G401 (cell line): ENCODE data around the gene NCMAP. TPM values are rescaled to one million over a fixed set of nuclear protein-coding genes. Genes with fewer than 3 reads are reported as not detected.

Experiments used
- DNase-seq: peaks from one replicate; pipeline ENCODE4 v3.0.0-alpha.2; 2015; ENCODE audit warnings: low spot score
- in situ Hi-C: cut with HindIII; loops from 2 replicates; pipeline ENCODE4 v1.10.0; 2016; ENCODE audit warnings: low sequenced_read_pairs, mixed read lengths
- total RNA-seq: library from RNA; depleted of rRNA; stranded (reverse); fragments of >200 nt; shearing (Covaris generic); gene quantifications from 2 replicates; pipeline ENCODE4 v1.2.3, GENCODE V29; 2014

NCMAP gene
- total RNA-seq, 1 experiment from 2014 or later: not detected

DNA sequence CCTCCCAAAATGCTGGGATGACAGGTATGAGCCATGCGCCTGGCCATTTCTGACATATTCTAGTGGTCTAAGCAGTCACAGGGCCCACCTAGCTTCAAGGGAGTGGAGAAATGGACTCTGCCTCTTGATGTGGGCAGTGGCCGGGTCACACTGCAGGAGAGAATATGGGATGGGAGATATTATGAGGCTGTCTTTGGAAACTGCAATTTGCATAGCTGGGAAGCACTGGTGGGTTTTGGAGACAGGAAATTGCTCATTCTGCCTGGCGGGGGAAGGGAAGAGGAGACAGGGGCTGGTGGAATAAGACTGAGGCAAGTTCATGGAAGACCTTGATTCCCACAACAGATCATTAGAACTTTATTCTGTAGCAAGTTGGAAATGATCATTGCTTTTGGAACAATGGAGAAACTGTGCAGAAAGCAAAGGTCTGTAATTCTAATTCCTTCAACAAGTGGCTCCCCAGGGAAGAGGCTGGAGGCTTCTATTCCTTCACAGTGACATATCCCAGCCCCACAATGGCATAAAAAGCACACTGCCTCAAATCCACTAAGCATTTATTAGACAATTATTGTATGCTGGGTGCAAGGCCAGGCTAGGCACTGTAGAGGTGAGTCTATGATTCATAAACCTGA, 10.5 kb downstream of the NCMAP start:
- no peak for DNase-seq
- in situ Hi-C loops: no loop called here

DNA sequence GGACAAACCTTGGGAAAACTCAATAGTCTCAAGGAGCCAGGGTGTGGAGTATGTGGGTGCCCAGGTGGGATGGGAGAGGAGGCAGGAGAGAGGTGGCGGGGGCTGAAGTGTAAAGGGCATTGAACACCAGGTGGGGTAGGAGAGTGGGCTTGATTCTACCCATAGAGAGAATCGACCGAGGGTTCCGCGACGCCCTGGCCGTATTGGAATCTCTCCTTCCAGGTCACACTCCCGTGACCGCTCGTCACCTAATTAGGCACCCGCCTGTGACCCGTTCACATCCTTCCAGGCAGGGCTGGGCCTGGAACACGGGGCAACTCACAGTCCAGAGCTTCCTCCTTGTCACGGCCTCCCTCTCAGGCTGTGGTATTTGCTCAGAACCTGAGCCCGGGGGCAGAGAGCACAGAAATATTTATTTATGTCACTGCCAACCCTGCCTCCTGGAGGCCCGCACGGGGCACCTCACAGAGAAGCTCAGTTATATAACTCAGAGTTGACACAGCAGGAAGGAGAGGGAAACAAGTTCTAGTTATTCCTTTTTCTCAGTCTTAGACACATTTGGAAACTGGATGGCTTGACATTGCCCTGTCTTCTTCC, 12.0 kb downstream of the NCMAP start:
- in situ Hi-C loops: no loop called here
- no peak for DNase-seq

DNA sequence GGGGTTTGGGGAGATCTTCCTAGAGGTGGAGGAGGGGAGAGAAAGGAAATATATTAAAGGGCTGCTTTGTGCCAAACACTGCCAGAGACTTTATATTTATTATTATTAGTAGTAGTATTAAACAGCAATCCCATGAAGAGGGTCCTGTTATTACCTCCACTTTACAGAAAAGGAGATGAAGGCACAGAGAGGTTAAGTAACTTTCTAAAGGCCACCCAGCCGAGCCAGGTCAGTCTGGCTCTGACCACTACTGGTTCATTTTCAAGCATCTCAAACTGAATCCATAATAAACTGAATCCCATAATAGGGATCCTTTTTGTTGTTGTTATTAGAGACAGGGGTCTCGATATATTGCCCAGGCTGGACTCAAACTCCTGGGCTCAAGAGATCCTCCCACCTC, 12.6 kb downstream of the NCMAP start:
- no peak for DNase-seq
- in situ Hi-C loops: no loop called here

DNA sequence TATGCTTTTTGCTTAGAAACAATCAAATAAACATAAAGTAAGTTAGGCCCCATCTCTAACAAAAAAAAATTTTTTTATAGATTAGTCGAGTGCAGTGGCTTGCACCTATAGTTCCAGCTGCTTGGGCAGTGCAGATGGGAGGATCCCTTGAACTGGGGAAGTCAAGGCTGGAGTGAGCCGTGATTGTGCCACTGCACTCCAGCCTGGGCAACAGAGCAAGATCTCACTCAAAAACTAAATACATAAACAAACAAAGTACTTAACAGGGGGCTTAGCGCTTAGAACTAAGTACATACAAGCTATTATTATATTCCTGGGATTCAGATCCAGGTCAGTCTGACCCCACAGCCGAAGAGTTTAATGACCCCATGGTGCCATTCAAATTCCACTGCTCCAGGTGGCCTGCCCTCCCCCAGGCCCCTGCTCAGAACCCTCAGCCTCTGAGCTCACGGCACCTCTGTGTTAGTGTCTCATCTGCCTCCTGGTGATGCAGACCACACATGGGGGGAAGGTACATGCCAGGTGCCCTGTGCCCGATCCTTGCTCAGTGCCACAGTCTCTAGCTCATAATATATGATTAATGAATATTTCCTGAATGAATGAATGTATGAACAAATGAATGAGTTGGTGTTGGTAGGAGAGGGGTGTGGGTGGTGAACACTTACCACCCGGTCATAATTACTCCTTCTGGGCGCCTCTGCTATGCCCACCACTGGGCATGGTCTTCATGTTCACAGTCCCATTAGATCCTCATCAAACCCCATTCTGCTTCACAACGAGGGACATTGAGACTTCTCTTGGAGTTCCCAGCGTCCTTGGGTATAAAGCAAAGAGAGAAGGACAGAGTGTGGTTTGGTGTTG, 14.6 kb downstream of the NCMAP start:
- DNase-seq: no peak
- in situ Hi-C loops: no loop called here

DNA sequence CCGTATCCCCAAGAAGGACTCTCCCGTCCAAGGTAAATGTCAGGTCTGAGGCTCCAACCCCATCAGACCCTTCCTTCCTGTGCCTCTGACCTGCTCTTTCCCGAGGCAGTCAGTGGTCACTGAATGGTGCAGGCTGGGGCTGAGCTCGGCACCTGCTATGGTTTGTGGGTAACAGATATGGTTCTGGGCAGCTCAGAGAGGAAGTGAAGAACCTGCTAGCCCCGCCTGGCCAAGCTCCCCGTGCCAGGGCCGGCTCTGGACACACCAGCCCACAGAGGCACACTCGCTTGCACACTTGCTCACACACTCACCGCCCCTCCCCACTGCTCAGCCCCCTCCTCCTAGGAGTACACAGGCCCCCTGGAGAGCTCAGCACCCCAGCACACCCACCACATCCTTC, 16.4 kb downstream of the NCMAP start:
- DNase-seq: no peak
- in situ Hi-C loops: no loop called here

DNA sequence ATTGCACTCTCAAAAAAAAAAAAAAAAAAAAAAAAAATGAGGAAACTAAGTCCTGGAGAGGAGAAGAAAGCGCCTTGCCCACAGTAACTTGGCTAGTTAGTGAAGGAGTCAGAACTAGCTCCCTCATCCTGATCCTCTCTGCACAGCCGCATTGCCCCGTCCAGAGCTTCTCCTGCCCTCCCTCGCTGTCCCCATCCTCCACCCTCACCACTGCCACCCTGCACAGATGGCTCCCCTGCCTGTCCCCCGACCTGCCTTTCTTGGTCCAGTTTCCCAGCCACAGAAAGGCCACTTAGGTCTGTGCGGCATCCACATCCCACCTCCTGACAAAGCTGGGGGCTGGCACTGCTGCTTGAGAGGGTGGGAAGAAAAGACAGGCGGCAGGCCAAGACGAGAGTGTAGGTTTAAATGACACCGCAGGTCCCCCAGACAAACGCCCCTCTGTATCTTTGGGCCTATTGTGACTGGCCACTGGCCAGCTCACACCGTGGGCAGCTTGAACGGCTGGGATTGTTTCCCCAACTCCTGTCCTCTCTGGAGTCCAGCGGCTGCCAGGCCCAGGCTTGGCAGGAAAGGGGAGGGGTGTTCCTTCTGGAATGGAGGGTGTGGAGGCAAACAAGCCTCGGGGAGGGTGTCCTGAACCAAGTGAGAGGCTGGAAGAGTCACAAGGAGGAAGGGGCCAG, 20.2 kb downstream of the NCMAP start:
- in situ Hi-C loops: no loop called here
- no peak for DNase-seq

DNA sequence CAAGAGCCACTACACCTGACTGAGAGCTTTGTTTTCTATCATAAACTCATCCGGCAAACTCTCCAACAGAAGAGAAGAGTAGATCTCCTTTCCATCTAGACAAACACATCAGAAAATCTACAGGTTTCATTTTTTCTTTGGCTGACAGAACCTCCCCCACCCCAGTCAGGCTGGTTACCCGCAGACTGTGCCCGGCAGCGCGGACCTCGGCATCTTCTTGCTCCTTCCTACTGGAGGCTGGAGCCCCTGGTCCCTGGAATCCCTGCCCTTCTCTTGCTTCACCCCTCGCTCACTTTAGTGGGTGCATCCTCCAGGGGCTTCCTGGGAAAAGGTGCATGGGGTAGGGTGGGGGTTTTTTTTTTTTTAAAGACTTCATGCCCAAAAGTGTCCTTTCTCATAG, 23.0 kb downstream of the NCMAP start:
- in situ Hi-C loops: no loop called here
- DNase-seq: no peak

DNA sequence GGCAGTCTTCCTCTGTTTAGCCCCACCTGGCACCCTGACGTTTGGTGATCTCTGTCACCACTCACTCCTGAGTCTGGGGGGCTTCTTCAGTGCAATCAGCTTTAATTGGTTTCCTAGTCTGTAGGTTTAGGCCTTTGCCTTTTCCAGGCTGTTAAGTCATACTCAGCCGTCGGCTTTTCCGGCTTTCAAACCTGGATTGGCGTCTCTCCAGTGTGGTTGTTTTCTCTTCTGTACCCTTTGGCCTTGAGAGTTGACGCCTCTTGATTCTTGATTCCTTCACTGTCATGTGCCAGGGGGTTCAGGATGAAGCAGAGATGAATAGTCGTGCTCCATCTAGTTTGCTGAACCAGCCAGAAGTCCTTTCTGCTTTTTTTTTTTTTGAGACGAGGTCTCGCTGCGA, 24.9 kb downstream of the NCMAP start:
- no peak for DNase-seq
- in situ Hi-C loops: no loop called here

DNA sequence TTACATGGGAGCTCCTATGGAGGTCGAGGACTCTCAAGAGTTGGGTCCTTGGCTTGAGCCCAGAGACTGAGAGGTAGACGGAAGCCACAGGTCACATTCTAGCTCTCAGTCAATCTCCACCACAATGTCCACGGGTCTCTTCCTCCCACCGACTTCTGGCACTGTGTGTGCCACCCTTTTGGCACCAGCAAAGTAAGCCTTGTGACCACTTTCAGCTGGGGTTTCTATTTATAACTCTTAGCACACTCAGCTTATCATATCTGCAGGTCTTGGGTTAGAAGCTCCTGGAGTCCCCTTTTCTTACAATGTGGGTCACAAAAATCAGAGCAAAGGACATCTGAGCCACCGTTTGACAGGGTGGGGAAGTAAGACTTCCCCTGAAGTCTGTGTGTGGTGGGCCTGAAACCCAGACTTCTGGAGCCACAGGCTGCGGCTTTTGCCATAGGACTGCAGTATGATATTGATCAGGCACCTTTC, 28.3 kb downstream of the NCMAP start:
- DNase-seq: no peak
- in situ Hi-C loops: no loop called here

DNA sequence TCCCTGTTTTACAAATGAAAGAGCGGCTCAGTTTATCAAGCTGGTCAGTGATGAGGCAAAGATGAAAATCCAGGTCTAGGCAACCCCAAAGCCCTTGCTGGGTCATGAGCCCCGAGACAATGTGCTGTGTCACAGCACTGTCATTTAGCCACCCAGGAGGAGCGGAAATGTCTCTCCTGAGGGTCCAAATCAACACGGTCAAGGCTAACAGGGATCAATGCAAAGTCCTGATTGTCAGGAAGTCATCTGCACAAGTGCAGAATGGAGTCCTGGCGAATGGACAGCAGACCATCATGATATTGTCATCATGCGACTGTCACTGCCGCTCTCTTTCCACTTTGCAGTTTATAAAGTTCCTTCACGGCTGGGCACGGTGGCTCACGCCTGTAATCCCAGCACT, 30.2 kb downstream of the NCMAP start:
- no peak for DNase-seq
- in situ Hi-C loops: no loop called here

DNA sequence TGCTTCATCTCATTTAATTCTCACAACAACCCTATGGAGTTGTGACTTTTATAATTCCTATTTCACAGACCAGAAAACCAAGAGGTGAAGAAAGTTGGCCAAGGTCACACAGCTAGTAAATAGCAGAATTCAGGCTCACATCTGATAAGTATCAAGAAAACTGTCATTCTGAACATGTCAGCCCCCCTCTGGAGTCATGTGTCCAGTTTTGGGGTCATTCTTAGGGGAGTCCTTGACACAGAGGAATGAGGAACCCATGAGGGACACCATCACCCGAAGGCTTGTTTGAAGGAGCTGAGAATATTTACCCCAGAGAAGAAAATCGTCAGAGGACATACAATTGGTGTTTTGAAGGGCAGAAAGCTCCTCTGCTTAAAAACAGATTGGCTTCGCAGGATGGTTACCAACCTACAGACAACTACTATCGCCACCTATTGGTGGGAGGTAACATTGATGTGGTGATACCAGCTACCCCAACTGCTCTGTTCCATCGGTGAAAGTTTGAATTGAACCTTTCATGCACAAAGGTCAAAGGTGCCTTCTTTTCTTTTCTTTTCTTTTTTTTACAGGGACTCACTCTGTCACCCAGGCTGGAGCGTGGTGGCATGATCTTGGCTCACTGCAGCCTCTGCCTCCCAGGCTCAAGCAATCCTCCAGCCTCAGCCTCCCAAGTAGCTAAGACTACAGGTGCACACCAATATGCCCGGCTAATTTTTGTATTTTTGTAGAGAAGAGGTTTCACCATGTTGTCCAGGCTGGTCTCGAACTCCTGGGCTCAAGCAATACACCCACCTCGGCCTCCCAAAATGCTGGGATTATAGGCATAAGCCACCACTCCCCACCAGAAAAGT, 31.3 kb downstream of the NCMAP start:
- in situ Hi-C loops: no loop called here
- peak; percentile 69 for DNase-seq

DNA sequence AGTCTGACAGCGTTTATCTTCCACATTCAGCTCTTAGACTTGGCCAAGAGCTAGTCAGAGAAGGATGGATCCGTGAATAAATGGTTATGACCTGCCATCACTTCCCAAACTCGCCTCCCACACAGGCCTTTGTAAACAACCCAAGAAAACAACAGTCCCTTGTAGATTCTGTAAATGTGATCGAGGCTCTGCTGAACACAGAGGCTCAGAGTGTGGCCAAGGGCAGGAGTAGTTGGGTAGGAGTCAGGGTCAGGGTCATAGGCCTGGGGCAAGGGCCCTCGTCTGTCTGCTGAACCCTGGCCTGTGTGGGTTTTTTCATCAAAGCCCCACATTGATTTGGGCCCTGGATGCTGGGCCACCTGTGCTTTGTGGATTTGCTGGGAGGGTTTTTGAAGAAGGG, 32.7 kb downstream of the NCMAP start:
- no peak for DNase-seq
- in situ Hi-C loops: no loop called here

DNA sequence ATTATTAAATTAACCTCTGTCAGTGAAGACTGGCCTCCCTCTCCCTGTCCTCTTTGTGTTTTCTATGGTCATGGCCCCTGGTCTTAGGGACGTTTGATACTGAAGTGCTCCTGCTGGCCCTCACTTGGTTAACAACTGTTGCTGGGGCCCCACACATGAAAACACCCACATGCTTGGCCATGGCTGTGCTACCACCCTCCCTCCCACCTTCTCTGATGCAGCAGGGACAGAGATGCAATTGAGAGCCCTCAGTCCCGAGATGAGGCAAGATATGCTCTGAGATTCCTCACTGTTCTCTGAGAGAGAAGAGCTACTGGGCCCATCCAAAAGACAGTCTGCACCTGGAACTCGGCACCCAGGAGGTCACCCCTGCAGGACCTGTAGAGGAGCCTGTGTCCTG, 33.3 kb downstream of the NCMAP start:
- in situ Hi-C loops: no loop called here
- DNase-seq: no peak

DNA sequence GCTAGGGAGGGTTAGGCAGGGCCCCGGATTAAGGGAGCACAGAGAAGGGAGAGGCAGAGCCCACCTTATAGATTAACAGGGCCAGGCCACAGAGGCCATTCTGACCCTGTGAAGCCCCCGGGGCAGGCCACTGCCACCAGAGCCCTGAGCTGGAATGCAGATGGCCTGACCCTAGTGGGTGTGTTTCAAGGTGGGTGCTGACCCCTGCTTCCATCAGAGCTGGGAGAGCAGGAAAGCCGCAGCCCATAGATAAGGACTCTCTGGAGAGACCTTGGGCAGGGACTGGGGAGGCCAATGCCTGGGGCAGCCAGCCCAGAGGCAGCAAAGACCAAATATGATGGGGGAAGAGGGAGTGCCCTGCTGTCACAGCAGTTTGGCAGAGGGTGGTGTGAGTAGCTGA, 35.9 kb downstream of the NCMAP start:
- in situ Hi-C loops: no loop called here
- DNase-seq: no peak

DNA sequence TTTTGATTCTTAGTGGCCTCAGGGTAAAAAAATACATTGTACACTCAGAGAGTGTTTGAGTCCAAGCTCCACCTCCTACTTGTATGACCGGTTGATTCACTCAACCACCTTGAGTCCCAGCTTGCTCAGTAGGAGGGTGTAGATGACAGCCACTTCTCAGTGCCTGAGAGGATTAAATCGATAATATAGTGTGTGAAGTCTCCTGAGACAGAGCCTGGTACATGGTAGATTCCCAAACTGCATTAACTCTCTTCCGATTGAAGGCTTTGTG, 38.4 kb downstream of the NCMAP start:
- in situ Hi-C loops: no loop called here
- no peak for DNase-seq

DNA sequence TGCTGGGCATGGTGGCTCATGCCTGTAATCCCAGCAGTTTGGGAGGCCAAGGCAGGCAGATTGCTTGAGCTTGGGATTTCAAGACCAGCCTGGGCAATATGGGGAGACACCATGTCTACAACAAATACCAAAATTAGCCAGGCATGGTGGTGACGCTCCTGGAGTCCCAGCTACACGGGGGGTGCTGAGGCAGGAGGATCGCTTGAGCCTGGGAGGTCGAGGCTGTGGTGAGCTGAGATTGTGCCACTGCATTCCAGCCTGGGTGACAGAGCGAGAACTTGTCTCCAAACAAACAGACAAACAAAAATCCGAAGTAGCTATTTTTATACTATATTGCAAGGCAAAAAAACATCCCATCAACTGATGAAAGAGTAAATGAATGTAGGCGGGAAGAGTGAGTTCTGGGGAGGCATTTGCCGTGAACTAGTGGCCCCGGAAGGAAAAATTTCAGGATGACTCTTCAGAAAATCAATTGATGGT, 40.6 kb downstream of the NCMAP start:
- DNase-seq: no peak
- in situ Hi-C loops: no loop called here

DNA sequence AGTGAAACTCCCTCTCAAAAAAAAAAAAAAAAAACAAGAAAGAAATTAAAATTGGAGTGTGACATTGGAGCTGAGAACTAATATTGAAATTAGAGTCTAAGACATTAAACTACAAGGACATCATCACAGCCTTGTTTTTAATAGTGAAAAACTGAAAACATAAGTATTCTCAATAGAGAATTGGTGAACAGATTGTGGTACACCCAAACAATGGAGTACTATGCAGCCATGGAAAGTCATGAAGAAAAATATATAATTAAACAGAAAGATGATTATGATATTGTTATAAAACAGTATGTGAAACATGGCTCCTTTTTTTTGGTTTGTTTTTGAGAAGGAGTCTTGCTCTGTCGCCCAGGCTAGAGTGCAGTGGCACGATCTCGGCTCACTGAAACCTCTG, 43.4 kb downstream of the NCMAP start:
- in situ Hi-C loops: no loop called here
- no peak for DNase-seq

DNA sequence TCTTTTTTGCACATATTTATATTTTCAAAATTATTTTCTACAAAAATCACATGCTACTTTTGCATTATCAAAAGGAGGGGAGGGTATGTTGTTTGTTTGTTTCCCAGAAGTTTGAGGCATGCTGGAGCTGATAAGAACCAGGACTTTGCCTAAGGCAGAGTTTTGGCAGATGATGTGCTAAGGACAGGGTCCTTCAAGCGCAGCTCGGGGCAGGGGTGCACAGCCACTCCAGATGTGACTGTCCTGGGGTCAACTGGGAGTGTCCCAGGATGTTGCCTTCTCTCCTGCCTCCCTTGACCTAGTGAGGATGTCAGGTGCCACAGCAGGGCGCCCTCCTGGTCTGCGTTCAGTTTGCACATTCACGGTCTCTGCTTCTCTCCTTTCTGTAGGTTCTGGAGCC, 44.7 kb downstream of the NCMAP start:
- no peak for DNase-seq
- in situ Hi-C loops: no loop called here
